ENCODE measurements around the gene HAPLN3. TPM values are rescaled to one million over a fixed set of nuclear protein-coding genes. Genes with fewer than 3 reads are reported as not detected.

HAPLN3 gene
- total RNA-seq, 1 experiment from 2014 or later: 168 TPM

DNA sequence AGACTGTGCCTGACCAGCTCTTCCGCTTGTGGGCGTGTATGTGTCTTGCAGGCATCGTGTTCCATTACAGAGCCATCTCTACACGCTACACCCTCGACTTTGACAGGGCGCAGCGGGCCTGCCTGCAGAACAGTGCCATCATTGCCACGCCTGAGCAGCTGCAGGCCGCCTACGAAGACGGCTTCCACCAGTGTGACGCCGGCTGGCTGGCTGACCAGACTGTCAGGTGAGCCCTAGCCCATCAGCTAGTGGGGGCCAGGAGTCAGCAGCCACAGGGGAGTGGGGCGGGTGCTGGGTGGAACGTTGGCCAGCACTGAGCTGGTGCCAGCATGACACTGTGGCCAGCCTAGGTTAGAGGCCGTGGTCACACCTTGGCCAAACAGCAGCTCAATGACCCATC lies 55.4 kb downstream of the HAPLN3 start:
- ChIA-PET POLR2A (no interaction called here), CTCF (no interaction called here)
- BruUV-seq (replicated peaks): no TSS peak
- TF ChIP-seq SIN3A (IDR thresholded peaks at IDR 0.05; ENCODE audit: borderline replicate concordance, insufficient read depth, low read depth, low read length) (no peak), TCF7L2 (IDR thresholded peaks at IDR 0.05; ENCODE audit: low read depth, low read length) (no peak), POLR2AphosphoS5 (IDR thresholded peaks at IDR 0.05; ENCODE audit: low read depth, low read length) (no peak)
- TF ChIP-seq, protein P1, sequence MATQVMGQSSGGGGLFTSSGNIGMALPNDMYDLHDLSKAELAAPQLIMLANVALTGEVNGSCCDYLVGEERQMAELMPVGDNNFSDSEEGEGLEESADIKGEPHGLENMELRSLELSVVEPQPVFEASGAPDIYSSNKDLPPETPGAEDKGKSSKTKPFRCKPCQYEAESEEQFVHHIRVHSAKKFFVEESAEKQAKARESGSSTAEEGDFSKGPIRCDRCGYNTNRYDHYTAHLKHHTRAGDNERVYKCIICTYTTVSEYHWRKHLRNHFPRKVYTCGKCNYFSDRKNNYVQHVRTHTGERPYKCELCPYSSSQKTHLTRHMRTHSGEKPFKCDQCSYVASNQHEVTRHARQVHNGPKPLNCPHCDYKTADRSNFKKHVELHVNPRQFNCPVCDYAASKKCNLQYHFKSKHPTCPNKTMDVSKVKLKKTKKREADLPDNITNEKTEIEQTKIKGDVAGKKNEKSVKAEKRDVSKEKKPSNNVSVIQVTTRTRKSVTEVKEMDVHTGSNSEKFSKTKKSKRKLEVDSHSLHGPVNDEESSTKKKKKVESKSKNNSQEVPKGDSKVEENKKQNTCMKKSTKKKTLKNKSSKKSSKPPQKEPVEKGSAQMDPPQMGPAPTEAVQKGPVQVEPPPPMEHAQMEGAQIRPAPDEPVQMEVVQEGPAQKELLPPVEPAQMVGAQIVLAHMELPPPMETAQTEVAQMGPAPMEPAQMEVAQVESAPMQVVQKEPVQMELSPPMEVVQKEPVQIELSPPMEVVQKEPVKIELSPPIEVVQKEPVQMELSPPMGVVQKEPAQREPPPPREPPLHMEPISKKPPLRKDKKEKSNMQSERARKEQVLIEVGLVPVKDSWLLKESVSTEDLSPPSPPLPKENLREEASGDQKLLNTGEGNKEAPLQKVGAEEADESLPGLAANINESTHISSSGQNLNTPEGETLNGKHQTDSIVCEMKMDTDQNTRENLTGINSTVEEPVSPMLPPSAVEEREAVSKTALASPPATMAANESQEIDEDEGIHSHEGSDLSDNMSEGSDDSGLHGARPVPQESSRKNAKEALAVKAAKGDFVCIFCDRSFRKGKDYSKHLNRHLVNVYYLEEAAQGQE (IDR thresholded peaks at IDR 0.05; ENCODE audit: insufficient read depth in 1 of 2, low read depth in 2 of 2, low read length in 1 of 2): no peak
- TF ChIP-seq, protein P2, sequence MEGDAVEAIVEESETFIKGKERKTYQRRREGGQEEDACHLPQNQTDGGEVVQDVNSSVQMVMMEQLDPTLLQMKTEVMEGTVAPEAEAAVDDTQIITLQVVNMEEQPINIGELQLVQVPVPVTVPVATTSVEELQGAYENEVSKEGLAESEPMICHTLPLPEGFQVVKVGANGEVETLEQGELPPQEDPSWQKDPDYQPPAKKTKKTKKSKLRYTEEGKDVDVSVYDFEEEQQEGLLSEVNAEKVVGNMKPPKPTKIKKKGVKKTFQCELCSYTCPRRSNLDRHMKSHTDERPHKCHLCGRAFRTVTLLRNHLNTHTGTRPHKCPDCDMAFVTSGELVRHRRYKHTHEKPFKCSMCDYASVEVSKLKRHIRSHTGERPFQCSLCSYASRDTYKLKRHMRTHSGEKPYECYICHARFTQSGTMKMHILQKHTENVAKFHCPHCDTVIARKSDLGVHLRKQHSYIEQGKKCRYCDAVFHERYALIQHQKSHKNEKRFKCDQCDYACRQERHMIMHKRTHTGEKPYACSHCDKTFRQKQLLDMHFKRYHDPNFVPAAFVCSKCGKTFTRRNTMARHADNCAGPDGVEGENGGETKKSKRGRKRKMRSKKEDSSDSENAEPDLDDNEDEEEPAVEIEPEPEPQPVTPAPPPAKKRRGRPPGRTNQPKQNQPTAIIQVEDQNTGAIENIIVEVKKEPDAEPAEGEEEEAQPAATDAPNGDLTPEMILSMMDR (IDR thresholded peaks at IDR 0.05): no peak
- Histone ChIP-seq H3K27ac (ENCODE audit: low read length) (no peak overlapping the region), H3K36me3 (ENCODE audit: control insufficient read depth, insufficient read depth, low read length) (no peaks in the 10 kb centered on the region), H3K4me1 (ENCODE audit: control insufficient read depth, insufficient read depth, low read length) (no peaks in the 10 kb centered on the region), H3K27me3 (ENCODE audit: control insufficient read depth, insufficient read depth, low read length) (no peaks in the 10 kb centered on the region), H3K9me3 (ENCODE audit: control insufficient read depth, insufficient read depth, low read depth, low read length) (no peaks in the 10 kb centered on the region), H3K4me3 (ENCODE audit: low read depth in 2 of 2, low read length in 2 of 2) (no peak overlapping the region)
- in situ Hi-C loops (cut with HindIII; ENCODE audit: low pct_unique_long_range_greater_than_20kb, low sequenced_read_pairs) (no loop called here), intact Hi-C loops (cut with micrococcal nuclease; ENCODE audit: unreplicated experiment) (loop anchor here (10.0 kb wide), 1 partner anchor 355 kb away; no protein-coding TSS in a partner anchor)
- ATAC-seq (no peak), DNase-seq (ENCODE audit: low read depth, low spot score) (no peak)

DNA sequence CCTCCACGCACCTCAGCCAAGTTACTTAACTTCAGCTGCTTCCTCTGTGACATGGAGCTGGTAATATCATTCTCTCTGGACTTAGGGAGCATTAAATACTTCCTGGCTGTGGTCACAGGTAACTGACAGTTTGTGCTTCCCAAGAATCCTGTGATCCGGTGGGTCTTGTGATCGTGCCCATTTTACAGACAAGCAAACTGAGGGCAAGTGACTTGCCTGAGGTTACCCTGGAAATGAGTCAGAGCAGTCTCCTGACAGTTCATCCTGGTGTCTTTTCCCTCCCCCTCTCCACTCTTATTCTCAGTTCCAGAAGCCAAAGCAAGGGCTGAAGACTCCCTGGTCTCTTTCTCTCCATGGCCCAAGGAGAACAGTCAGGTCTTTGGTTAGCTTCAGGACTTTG lies 56.2 kb downstream of the HAPLN3 start:
- ATAC-seq (no peak), DNase-seq (ENCODE audit: low read depth, low spot score) (no peak)
- POLR2A ChIA-PET: no interaction called here
- Histone ChIP-seq H3K4me1 (ENCODE audit: control insufficient read depth, insufficient read depth, low read length) (no peaks in the 10 kb centered on the region), H3K27ac (ENCODE audit: low read length) (no peak overlapping the region), H3K4me3 (ENCODE audit: low read depth in 2 of 2, low read length in 2 of 2) (no peak overlapping the region), H3K27me3 (ENCODE audit: control insufficient read depth, insufficient read depth, low read length) (no peaks in the 10 kb centered on the region), H3K9me3 (ENCODE audit: control insufficient read depth, insufficient read depth, low read depth, low read length) (no peaks in the 10 kb centered on the region), H3K36me3 (ENCODE audit: control insufficient read depth, insufficient read depth, low read length) (no peaks in the 10 kb centered on the region)
- CTCF ChIA-PET: no interaction called here
- BruUV-seq (replicated peaks): no TSS peak
- in situ Hi-C loops (cut with HindIII; ENCODE audit: low pct_unique_long_range_greater_than_20kb, low sequenced_read_pairs): no loop called here
- intact Hi-C loops (cut with micrococcal nuclease; ENCODE audit: unreplicated experiment): loop anchor here (10.0 kb wide), 1 partner anchor 354 kb away; no protein-coding TSS in a partner anchor
- TF ChIP-seq, protein P2 (IDR thresholded peaks at IDR 0.05): no peak
- TF ChIP-seq TCF7L2 (IDR thresholded peaks at IDR 0.05; ENCODE audit: low read depth, low read length) (no peak), POLR2AphosphoS5 (IDR thresholded peaks at IDR 0.05; ENCODE audit: low read depth, low read length) (no peak), SIN3A (IDR thresholded peaks at IDR 0.05; ENCODE audit: borderline replicate concordance, insufficient read depth, low read depth, low read length) (no peak)
- TF ChIP-seq, protein P1 (IDR thresholded peaks at IDR 0.05; ENCODE audit: insufficient read depth in 1 of 2, low read depth in 2 of 2, low read length in 1 of 2): no peak
